Stomach (tissue), 4 donors: ENCODE data around the gene ZAR1.

Experiments
- EP300 ChIP-seq: sonication (generic); formaldehyde crosslinking; IDR thresholded peaks from one replicate; pipeline ENCODE4 v1.6.1; 2017; ENCODE audit warnings: antibody characterized with exemption
- POLR2A ChIP-seq, 4 donors: fragments of 450-650 bp; IDR thresholded peaks; one replicate each; pipeline ENCODE4 v1.6.1; 2016; ENCODE audit warnings: antibody characterized with exemption in 4 of 4, control low read depth in 2 of 4, mild to moderate bottlenecking in 1 of 4, moderate library complexity in 1 of 4
- POLR2AphosphoS5 ChIP-seq, 3 donors: sonication (generic); formaldehyde crosslinking; IDR thresholded peaks; one replicate each; pipeline ENCODE4 v1.6.1; 2016; ENCODE audit warnings: antibody characterized with exemption in 3 of 3
- TF ChIP-seq, protein P1 (sequence below), 7 experiments: fragments of 450-650 bp in 4 of 7; fragments of 200-600 bp in 3 of 7; sonication (generic) in 3 of 7; IDR thresholded peaks; one replicate each; pipeline ENCODE4 v1.5.1; 2016 to 2019; ENCODE audit warnings: antibody characterized with exemption in 7 of 7, control low read depth in 2 of 7, mild to moderate bottlenecking in 1 of 7

DNA sequence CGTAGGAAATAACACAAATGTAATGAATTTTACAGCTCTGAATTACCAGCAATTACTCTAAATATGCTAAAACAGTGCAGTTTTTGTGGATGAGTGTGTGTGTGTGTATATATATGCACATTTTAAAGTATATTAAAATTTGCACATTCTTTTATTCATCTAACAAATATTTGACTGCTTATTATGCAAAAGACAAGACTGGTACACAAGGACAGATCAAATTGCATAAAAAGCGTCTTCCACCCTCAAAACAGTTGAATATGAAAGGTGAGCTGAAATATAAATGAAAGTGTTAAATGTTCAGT, 13.9 kb downstream of the ZAR1 start:
- TF ChIP-seq, protein P1, sequence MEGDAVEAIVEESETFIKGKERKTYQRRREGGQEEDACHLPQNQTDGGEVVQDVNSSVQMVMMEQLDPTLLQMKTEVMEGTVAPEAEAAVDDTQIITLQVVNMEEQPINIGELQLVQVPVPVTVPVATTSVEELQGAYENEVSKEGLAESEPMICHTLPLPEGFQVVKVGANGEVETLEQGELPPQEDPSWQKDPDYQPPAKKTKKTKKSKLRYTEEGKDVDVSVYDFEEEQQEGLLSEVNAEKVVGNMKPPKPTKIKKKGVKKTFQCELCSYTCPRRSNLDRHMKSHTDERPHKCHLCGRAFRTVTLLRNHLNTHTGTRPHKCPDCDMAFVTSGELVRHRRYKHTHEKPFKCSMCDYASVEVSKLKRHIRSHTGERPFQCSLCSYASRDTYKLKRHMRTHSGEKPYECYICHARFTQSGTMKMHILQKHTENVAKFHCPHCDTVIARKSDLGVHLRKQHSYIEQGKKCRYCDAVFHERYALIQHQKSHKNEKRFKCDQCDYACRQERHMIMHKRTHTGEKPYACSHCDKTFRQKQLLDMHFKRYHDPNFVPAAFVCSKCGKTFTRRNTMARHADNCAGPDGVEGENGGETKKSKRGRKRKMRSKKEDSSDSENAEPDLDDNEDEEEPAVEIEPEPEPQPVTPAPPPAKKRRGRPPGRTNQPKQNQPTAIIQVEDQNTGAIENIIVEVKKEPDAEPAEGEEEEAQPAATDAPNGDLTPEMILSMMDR (IDR thresholded peaks at IDR 0.05), result no peak
- no peak for TF ChIP-seq POLR2A (IDR thresholded peaks at IDR 0.05)
- TF ChIP-seq EP300, result no peak
- TF ChIP-seq POLR2AphosphoS5 (IDR thresholded peaks at IDR 0.05), result no peak
